Retinal pigment epithelial cell (primary cell): ENCODE data around the gene TSPEAR.

Experiments used
- DNase-seq: peaks from one replicate; pipeline ENCODE4 v3.0.0-alpha.2; 2010; ENCODE audit warnings: low read depth
- H3K4me3 ChIP-seq: 2 replicates; pipeline ENCODE4 v1.5.1; 2011; ENCODE audit warnings: mild to moderate bottlenecking, low read length, control low read depth, moderate library complexity
- CTCF ChIP-seq: conservative IDR thresholded peaks from 2 replicates; pipeline ENCODE4 v1.5.1; 2011; ENCODE audit warnings: low read depth, low read length, control low read depth, inconsistent platforms

TSPEAR gene

GRCh38 chr21:44462086-44462833, 249.1 kb downstream of the TSPEAR start:
- no peak for DNase-seq
- H3K4me3 ChIP-seq, result no peak overlapping the region
- TF ChIP-seq CTCF, result no peak

GRCh38 chr21:44461464-44462001, 249.8 kb downstream of the TSPEAR start:
- H3K4me3 ChIP-seq, result no peak overlapping the region
- DNase-seq, result no peak
- TF ChIP-seq CTCF, result peak; percentile 6

- no peak for DNase-seq
- TF ChIP-seq CTCF, result no peak
- H3K4me3 ChIP-seq, result no peak overlapping the region
These were observed 250.4 kb downstream of the TSPEAR start for GRCh38 chr21:44461005-44461404.

- no peak for DNase-seq
- no peak overlapping the region for H3K4me3 ChIP-seq
- TF ChIP-seq CTCF, result no peak
These were observed 251.0 kb downstream of the TSPEAR start for GRCh38 chr21:44460441-44460755.

GRCh38 chr21:44459712-44460440, 251.5 kb downstream of the TSPEAR start:
- no peak for DNase-seq
- no peak overlapping the region for H3K4me3 ChIP-seq
- no peak for TF ChIP-seq CTCF

- DNase-seq, result no peak
- no peak for TF ChIP-seq CTCF
- no peak overlapping the region for H3K4me3 ChIP-seq
These were observed 252.2 kb downstream of the TSPEAR start for GRCh38 chr21:44458971-44459711.
